ENCODE data around the gene ITIH4. TPM values are rescaled to one million over a fixed set of nuclear protein-coding genes. Genes with fewer than 3 reads are reported as not detected.

Gene ITIH4
- total and polyA plus RNA-seq, 2 of the 13 experiments (the other 11 are each of a cell fraction or from before 2014, with no cell fraction given), result 2.7 to 5.3 TPM

- POLR2A ChIA-PET, result interaction anchor here (0.7 to 18.4 kb wide), 13 partner anchors 10 to 127 kb away, joined by 3 to 466 read pairs (median 5); partner anchors contain the start of genes GLT8D1, ITIH3, SPCS1 and STIMATE
- Histone ChIP-seq H3K4me3 (replicated peaks in 1 of 3; ENCODE audit: insufficient read depth in 1 of 3, low read depth in 2 of 3, low read length in 3 of 3) (peak overlapping the region; percentile 52 to 89 (median 72)), H3K79me2 (ENCODE audit: insufficient read depth, low read length) (peaks cover 17% of the 10 kb centered on the region), H2AFZ (ENCODE audit: low read length) (no peak overlapping the region), H3K4me2 (ENCODE audit: low read depth, low read length) (peak overlapping the region; percentile 94), H3K9me3 (ENCODE audit: low read length) (no peaks in the 10 kb centered on the region), H4K20me1 (ENCODE audit: insufficient read depth, low read length) (no peaks in the 10 kb centered on the region), H3K36me3 (replicated peaks in 1 of 2; ENCODE audit: control insufficient read depth in 1 of 2, insufficient read depth in 2 of 2, low read length in 2 of 2) (peaks cover 9 to 24% of the 10 kb centered on the region in 2 experiments; a peak in 4 of 5 replicates), H3K4me1 (ENCODE audit: insufficient read depth, low read length) (peaks cover 52% of the 10 kb centered on the region), H3K27me3 (ENCODE audit: control insufficient read depth in 1 of 2, insufficient read depth in 2 of 2, low read length in 2 of 2) (no peaks in the 10 kb centered on the region), H3K9ac (ENCODE audit: insufficient read depth, low read depth, low read length) (peak overlapping the region; percentile 79), H3K27ac (ENCODE audit: extremely low read length, insufficient read depth, low read length) (peak overlapping the region; percentile 80)
- ATAC-seq, result 0 out of 3 replicates have a peak, but pooled peaks have one; percentile 5
- FAIRE-seq, result no peak
- BruUV-seq (replicated peaks), result TSS peak; percentile 52
- intact Hi-C loops (cut with micrococcal nuclease; ENCODE audit: unreplicated experiment), result loop anchor here (2.0 to 10.0 kb wide), 2 partner anchors 17 to 55 kb away; no protein-coding TSS in a partner anchor
- DNase-seq (ENCODE audit: low spot score), result no peak
- in situ Hi-C loops (cut with HindIII; ENCODE audit: extremely low pct_ligation_motif_present, low pct_unique_long_range_greater_than_20kb), result no loop called here
- WGBS (ENCODE audit: low lambda C conversion rate), result 20% methylated on average over 13 of the region's 13 CpGs
- CTCF ChIA-PET (ENCODE audit: low intra/inter-chr PET ratio, low total read pairs), result no interaction called here
- no peak for TF ChIP-seq SMARCC2 (IDR thresholded peaks at IDR 0.05)
- no peak for TF ChIP-seq ZNF460 (CRISPR knock-in tag; IDR thresholded peaks at IDR 0.05; ENCODE audit: borderline replicate concordance)
- TF ChIP-seq ZBTB38 (CRISPR knock-in tag; IDR thresholded peaks at IDR 0.05), result 0 out of 2 replicates have a peak, but pooled peaks have one; percentile 29
- 0 out of 2 replicates have a peak, but pooled peaks have one; percentile 12 for TF ChIP-seq MTERF4 (CRISPR knock-in tag; IDR thresholded peaks at IDR 0.05)
- TF ChIP-seq, protein P1, sequence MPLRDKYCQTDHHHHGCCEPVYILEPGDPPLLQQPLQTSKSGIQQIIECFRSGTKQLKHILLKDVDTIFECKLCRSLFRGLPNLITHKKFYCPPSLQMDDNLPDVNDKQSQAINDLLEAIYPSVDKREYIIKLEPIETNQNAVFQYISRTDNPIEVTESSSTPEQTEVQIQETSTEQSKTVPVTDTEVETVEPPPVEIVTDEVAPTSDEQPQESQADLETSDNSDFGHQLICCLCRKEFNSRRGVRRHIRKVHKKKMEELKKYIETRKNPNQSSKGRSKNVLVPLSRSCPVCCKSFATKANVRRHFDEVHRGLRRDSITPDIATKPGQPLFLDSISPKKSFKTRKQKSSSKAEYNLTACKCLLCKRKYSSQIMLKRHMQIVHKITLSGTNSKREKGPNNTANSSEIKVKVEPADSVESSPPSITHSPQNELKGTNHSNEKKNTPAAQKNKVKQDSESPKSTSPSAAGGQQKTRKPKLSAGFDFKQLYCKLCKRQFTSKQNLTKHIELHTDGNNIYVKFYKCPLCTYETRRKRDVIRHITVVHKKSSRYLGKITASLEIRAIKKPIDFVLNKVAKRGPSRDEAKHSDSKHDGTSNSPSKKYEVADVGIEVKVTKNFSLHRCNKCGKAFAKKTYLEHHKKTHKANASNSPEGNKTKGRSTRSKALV (CRISPR knock-in tag; IDR thresholded peaks at IDR 0.05), result no peak
- TF ChIP-seq KLF15 (CRISPR knock-in tag; IDR thresholded peaks at IDR 0.05; ENCODE audit: borderline replicate concordance), result no peak
- no peak for TF ChIP-seq MBD4 (IDR thresholded peaks at IDR 0.05; ENCODE audit: borderline replicate concordance, low read length)
- TF ChIP-seq ZNF772 (CRISPR knock-in tag; IDR thresholded peaks at IDR 0.05), result no peak
- peak; percentile 76 for TF ChIP-seq ZNF563 (CRISPR knock-in tag; IDR thresholded peaks at IDR 0.05)
- no peak for TF ChIP-seq ISL2 (CRISPR knock-in tag; IDR thresholded peaks at IDR 0.05)
- no peak for TF ChIP-seq GABPA (IDR thresholded peaks at IDR 0.05; ENCODE audit: low read depth, low read length)
- TF ChIP-seq GABPA (CRISPR knock-in tag; IDR thresholded peaks at IDR 0.05; ENCODE audit: low read depth), result no peak
- TF ChIP-seq HNRNPUL1 (IDR thresholded peaks at IDR 0.05; ENCODE audit: low read depth, low read length), result no peak
- no peak for TF ChIP-seq ZFP90 (CRISPR knock-in tag; IDR thresholded peaks at IDR 0.05; ENCODE audit: borderline replicate concordance)
- no peak for TF ChIP-seq CEBPB (IDR thresholded peaks at IDR 0.05; ENCODE audit: borderline replicate concordance, low read depth, low read length)
- no peak for TF ChIP-seq CC2D1A (CRISPR knock-in tag; IDR thresholded peaks at IDR 0.05)
- no peak for TF ChIP-seq MYNN (CRISPR knock-in tag; IDR thresholded peaks at IDR 0.05; ENCODE audit: low read depth)
- no peak for TF ChIP-seq HMGA1 (CRISPR knock-in tag; conservative IDR thresholded peaks at IDR 0.05)
- TF ChIP-seq DMTF1 (CRISPR knock-in tag; IDR thresholded peaks at IDR 0.05), result no peak
- TF ChIP-seq CHD4 (IDR thresholded peaks at IDR 0.05; ENCODE audit: borderline replicate concordance, low read length), result no peak
Observed at GRCh38 chr3:52769786-52770455, 60.6 kb downstream of the ITIH4 start.

All from HepG2 (cell line).